ENCODE data around the gene ALPP.
"Not testable (repeated sequence)": the region's sequence is repeated elsewhere in the genome, so short reads cannot be mapped to it uniquely, and the experiment has no call there.

The ALPP gene

DNA sequence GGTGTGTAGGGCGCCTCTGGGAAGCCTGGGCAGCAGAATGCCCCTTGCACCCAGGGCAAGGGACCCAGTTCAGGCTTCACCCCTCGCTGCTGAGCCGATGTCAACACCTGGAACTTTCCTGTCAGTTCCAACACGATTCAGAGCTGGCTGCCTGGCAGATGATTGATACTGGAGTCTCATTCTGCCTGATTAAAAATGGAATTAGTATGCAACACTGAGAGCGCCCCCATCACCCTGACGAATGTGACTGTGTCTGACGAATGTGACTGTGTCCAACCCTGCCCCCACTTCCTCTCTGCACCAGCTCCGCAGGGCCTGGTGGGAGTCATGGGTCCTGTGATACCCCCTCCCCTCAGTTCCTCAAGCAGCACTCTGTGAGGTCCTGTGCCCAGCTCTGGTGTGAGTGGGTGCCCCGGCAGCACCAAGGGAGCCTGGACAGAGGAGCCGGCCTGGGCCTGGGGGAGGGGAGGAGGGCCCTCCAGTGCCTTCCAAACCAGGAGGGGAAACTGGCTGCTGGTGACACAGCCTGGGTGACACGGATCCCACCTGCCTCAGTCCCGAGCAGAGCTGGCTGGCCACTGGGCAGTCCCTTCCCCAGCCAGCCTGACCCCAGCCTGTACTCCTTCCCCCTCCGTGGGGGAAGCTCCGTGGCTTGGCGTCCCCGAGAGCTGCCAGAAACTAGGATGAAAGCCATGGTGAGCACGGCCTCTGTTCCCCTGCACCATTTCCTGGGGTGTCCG lies 41.4 kb upstream of the ALPP start:
- H3K36me3 Mint-ChIP-seq (ENCODE audit: low read depth) = no peaks in the 10 kb centered on the region
- DNase-seq (ENCODE audit: low spot score) = no peak
- no peaks in the 10 kb centered on the region for H3K9me3 Mint-ChIP-seq
- H3K4me3 Mint-ChIP-seq = no peak overlapping the region
- no peaks in the 10 kb centered on the region for H3K27me3 Mint-ChIP-seq (ENCODE audit: low read depth)
- no peak overlapping the region for H3K27ac Mint-ChIP-seq
- H3K4me1 Mint-ChIP-seq (ENCODE audit: low read depth) = no peaks in the 10 kb centered on the region

DNA sequence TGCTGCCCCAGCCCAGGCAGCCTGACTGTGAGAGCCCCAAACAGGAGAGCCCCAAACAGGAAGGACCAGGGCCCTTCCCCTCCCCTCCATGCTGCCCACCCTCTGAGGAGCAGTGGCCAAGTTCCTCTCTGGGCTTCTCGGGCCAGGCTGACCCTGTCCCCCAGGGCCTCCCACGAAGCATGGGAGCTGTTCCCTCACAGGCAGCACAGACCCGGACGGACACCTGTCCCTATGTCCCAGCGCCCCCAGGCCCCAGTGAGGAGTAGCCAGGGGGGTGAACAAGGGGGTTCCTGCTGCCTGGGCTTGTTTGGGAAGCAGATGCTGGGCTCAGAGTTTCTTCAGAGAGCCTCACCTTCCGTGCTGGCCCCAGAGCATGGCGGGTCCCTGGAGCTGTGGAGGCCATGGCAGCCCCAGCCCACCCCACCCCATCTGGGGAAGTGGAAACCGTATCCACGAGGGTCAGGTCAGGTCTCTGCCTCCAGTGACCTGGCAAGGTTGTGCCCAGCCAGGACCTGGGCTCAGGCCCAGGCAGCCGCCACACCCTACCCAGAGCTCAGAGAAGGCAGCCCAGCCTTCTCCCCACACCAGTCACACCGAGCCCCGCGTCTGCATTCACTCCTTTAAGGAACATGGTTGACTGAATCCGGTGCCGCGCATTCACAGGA lies 40.3 kb upstream of the ALPP start:
- H3K4me1 Mint-ChIP-seq (ENCODE audit: low read depth); H3K27me3 Mint-ChIP-seq (ENCODE audit: low read depth); H3K36me3 Mint-ChIP-seq (ENCODE audit: low read depth); H3K9me3 Mint-ChIP-seq; DNase-seq (ENCODE audit: low spot score); H3K4me3 Mint-ChIP-seq; H3K27ac Mint-ChIP-seq: not testable (repeated sequence)

DNA sequence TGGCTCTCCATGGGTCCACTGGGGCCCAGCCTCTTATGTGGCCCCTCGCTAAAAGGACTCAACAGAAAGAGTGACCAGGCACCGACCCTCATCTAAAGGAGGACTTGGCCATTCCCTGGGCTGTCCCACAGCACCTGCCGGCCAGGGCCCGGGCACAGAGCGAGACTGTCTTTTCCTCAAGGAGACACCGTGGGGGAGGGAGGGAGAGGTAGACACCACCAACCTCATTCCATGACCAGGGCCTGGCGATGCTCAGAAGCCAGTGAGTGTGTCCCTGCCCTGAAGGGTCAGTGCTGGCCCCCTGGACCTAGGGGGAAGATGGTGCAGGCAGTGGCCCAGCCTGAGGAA lies 39.8 kb upstream of the ALPP start:
- Mint-ChIP-seq H3K9me3 (no peaks in the 10 kb centered on the region), H3K36me3 (ENCODE audit: low read depth) (no peaks in the 10 kb centered on the region), H3K4me3 (no peak overlapping the region), H3K27me3 (ENCODE audit: low read depth) (peaks cover 2% of the 10 kb centered on the region), H3K27ac (no peak overlapping the region), H3K4me1 (ENCODE audit: low read depth) (no peaks in the 10 kb centered on the region)
- DNase-seq (ENCODE audit: low spot score) = no peak

GRCh38 chr2:232339121-232340081 lies 39.1 kb upstream of the ALPP start:
- Mint-ChIP-seq H3K36me3 (ENCODE audit: low read depth) (no peaks in the 10 kb centered on the region), H3K27me3 (ENCODE audit: low read depth) (peaks cover 2% of the 10 kb centered on the region), H3K9me3 (no peaks in the 10 kb centered on the region), H3K27ac (no peak overlapping the region), H3K4me3 (no peak overlapping the region), H3K4me1 (ENCODE audit: low read depth) (no peaks in the 10 kb centered on the region)
- no peak for DNase-seq (ENCODE audit: low spot score)

GRCh38 chr2:232340171-232340935 lies 38.2 kb upstream of the ALPP start:
- Mint-ChIP-seq H3K36me3 (ENCODE audit: low read depth) (no peaks in the 10 kb centered on the region), H3K4me3 (no peak overlapping the region), H3K9me3 (no peaks in the 10 kb centered on the region), H3K4me1 (ENCODE audit: low read depth) (no peaks in the 10 kb centered on the region), H3K27me3 (ENCODE audit: low read depth) (peaks cover 2% of the 10 kb centered on the region), H3K27ac (no peak overlapping the region)
- DNase-seq (ENCODE audit: low spot score) = no peak

GRCh38 chr2:232341061-232341738 lies 37.4 kb upstream of the ALPP start:
- H3K4me1 Mint-ChIP-seq (ENCODE audit: low read depth) = no peaks in the 10 kb centered on the region
- peaks cover 2% of the 10 kb centered on the region for H3K27me3 Mint-ChIP-seq (ENCODE audit: low read depth)
- no peaks in the 10 kb centered on the region for H3K9me3 Mint-ChIP-seq
- no peak overlapping the region for H3K27ac Mint-ChIP-seq
- H3K36me3 Mint-ChIP-seq (ENCODE audit: low read depth) = no peaks in the 10 kb centered on the region
- no peak overlapping the region for H3K4me3 Mint-ChIP-seq
- DNase-seq (ENCODE audit: low spot score) = no peak

- Mint-ChIP-seq H3K27me3 (ENCODE audit: low read depth) (peaks cover 2% of the 10 kb centered on the region), H3K27ac (no peak overlapping the region), H3K9me3 (no peaks in the 10 kb centered on the region), H3K4me1 (ENCODE audit: low read depth) (no peaks in the 10 kb centered on the region), H3K36me3 (ENCODE audit: low read depth) (no peaks in the 10 kb centered on the region), H3K4me3 (no peak overlapping the region)
- DNase-seq (ENCODE audit: low spot score) = no peak
Measured at GRCh38 chr2:232341739-232342126, 36.8 kb upstream of the ALPP start.

GRCh38 chr2:232342635-232343565 lies 35.7 kb upstream of the ALPP start:
- H3K4me3 Mint-ChIP-seq = no peak overlapping the region
- no peak for DNase-seq (ENCODE audit: low spot score)
- H3K9me3 Mint-ChIP-seq = no peaks in the 10 kb centered on the region
- no peak overlapping the region for H3K27ac Mint-ChIP-seq
- H3K36me3 Mint-ChIP-seq (ENCODE audit: low read depth) = no peaks in the 10 kb centered on the region
- no peaks in the 10 kb centered on the region for H3K4me1 Mint-ChIP-seq (ENCODE audit: low read depth)
- H3K27me3 Mint-ChIP-seq (ENCODE audit: low read depth) = peaks cover 2% of the 10 kb centered on the region

GRCh38 chr2:232343821-232344220 lies 34.7 kb upstream of the ALPP start:
- Mint-ChIP-seq H3K27ac (no peak overlapping the region), H3K27me3 (ENCODE audit: low read depth) (peaks cover 5% of the 10 kb centered on the region), H3K4me3 (no peak overlapping the region), H3K4me1 (ENCODE audit: low read depth) (no peaks in the 10 kb centered on the region), H3K36me3 (ENCODE audit: low read depth) (no peaks in the 10 kb centered on the region), H3K9me3 (no peaks in the 10 kb centered on the region)
- no peak for DNase-seq (ENCODE audit: low spot score)

DNA sequence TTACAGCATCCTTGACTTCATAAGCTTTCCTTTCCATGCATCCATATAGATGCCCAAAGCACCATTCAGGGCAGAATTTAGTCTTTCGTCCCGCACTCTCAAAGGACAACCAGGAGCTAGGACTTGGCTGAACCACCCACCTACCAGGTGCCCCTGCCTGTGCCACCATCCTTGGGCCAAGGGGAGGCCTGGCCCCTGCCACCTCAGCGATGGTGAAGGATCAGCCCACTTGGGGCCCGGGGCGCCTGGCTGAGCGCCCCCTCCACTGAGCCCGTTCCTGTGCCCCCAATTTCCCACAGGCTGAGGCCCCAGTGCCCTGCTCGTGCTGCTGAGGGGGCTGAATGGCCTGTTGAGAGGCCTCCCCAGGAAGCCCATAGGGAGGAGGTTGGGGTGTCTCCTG lies 33.3 kb upstream of the ALPP start:
- no peak for DNase-seq (ENCODE audit: low spot score)
- no peaks in the 10 kb centered on the region for H3K9me3 Mint-ChIP-seq

GRCh38 chr2:232347369-232347768 lies 31.2 kb upstream of the ALPP start:
- DNase-seq (ENCODE audit: low spot score) = no peak
- no peak overlapping the region for H3K27ac Mint-ChIP-seq
- no peaks in the 10 kb centered on the region for H3K36me3 Mint-ChIP-seq (ENCODE audit: low read depth)
- H3K4me1 Mint-ChIP-seq (ENCODE audit: low read depth) = no peaks in the 10 kb centered on the region
- no peaks in the 10 kb centered on the region for H3K9me3 Mint-ChIP-seq
- no peak overlapping the region for H3K4me3 Mint-ChIP-seq
- peaks cover 11% of the 10 kb centered on the region for H3K27me3 Mint-ChIP-seq (ENCODE audit: low read depth)

More for the DNA sequence above, 33.3 kb upstream of the ALPP start:
- H3K27me3 Mint-ChIP-seq (ENCODE audit: low read depth) = peaks cover 8% of the 10 kb centered on the region
- H3K4me3 Mint-ChIP-seq = no peak overlapping the region
- H3K27ac Mint-ChIP-seq = no peak overlapping the region
- H3K36me3 Mint-ChIP-seq (ENCODE audit: low read depth) = no peaks in the 10 kb centered on the region
- H3K4me1 Mint-ChIP-seq (ENCODE audit: low read depth) = no peaks in the 10 kb centered on the region

GRCh38 chr2:232348936-232349335 lies 29.6 kb upstream of the ALPP start:
- H3K27ac Mint-ChIP-seq = no peak overlapping the region
- no peak for DNase-seq (ENCODE audit: low spot score)
- no peak overlapping the region for H3K4me3 Mint-ChIP-seq
- peaks cover 18% of the 10 kb centered on the region for H3K27me3 Mint-ChIP-seq (ENCODE audit: low read depth)
- H3K9me3 Mint-ChIP-seq = no peaks in the 10 kb centered on the region
- H3K36me3 Mint-ChIP-seq (ENCODE audit: low read depth) = no peaks in the 10 kb centered on the region
- H3K4me1 Mint-ChIP-seq (ENCODE audit: low read depth) = no peaks in the 10 kb centered on the region
